ENCODE results near the gene COG2.

COG2 gene

GRCh38 chr1:230700132-230700531, 57.9 kb downstream of the COG2 start:
- no peak for DNase-seq (ENCODE audit: low read depth in 2 of 3, low spot score in 2 of 3)

GRCh38 chr1:230701434-230701833, 59.2 kb downstream of the COG2 start:
- DNase-seq (ENCODE audit: low read depth in 2 of 3, low spot score in 2 of 3) = no peak

GRCh38 chr1:230701895-230702768, 59.9 kb downstream of the COG2 start:
- no peak for DNase-seq (ENCODE audit: low read depth in 2 of 3, low spot score in 2 of 3)

- DNase-seq (ENCODE audit: low read depth in 2 of 3, low spot score in 2 of 3) = no peak
Observed at GRCh38 chr1:230702934-230703678, 60.8 kb downstream of the COG2 start.

GRCh38 chr1:230703679-230704385, 61.6 kb downstream of the COG2 start:
- DNase-seq (ENCODE audit: low read depth in 2 of 3, low spot score in 2 of 3) = no peak

GRCh38 chr1:230704830-230705229, 62.5 kb downstream of the COG2 start:
- DNase-seq (ENCODE audit: low read depth in 2 of 3, low spot score in 2 of 3) = no peak

- DNase-seq (ENCODE audit: low read depth in 2 of 3, low spot score in 2 of 3) = no peak
Observed at GRCh38 chr1:230705289-230706019, 63.2 kb downstream of the COG2 start.

- no peak for DNase-seq (ENCODE audit: low read depth in 2 of 3, low spot score in 2 of 3)
Observed at GRCh38 chr1:230706020-230706699, 63.9 kb downstream of the COG2 start.

- DNase-seq (ENCODE audit: low read depth in 2 of 3, low spot score in 2 of 3) = no peak
Observed at GRCh38 chr1:230706887-230707731, 64.8 kb downstream of the COG2 start.

- no peak for DNase-seq (ENCODE audit: low read depth in 2 of 3, low spot score in 2 of 3)
Observed at GRCh38 chr1:230707732-230708630, 65.7 kb downstream of the COG2 start.

- no peak for DNase-seq (ENCODE audit: low read depth in 2 of 3, low spot score in 2 of 3)
Observed at GRCh38 chr1:230708631-230709580, 66.6 kb downstream of the COG2 start.

- no peak for DNase-seq (ENCODE audit: low read depth in 2 of 3, low spot score in 2 of 3)
Observed at GRCh38 chr1:230709619-230710542, 67.6 kb downstream of the COG2 start.

- no peak for DNase-seq (ENCODE audit: low read depth in 2 of 3, low spot score in 2 of 3)
Observed at GRCh38 chr1:230710543-230710904, 68.2 kb downstream of the COG2 start.

- DNase-seq (ENCODE audit: low read depth in 2 of 3, low spot score in 2 of 3) = no peak
Observed at GRCh38 chr1:230711245-230711644, 69.0 kb downstream of the COG2 start.

GRCh38 chr1:230712470-230712942, 70.2 kb downstream of the COG2 start:
- no peak for DNase-seq (ENCODE audit: low read depth in 2 of 3, low spot score in 2 of 3)

- DNase-seq (ENCODE audit: low read depth in 2 of 3, low spot score in 2 of 3) = no peak
Observed at GRCh38 chr1:230713138-230713537, 70.9 kb downstream of the COG2 start.

All from activated CD8-positive, alpha-beta memory T cell treated with anti-CD3 and anti-CD28 coated beads for 48 hours (primary cell).